ENCODE data around the gene ADIPOQ.
"Not testable (repeated sequence)": the region's sequence is repeated elsewhere in the genome, so short reads cannot be mapped to it uniquely, and the experiment has no call there.

ADIPOQ gene

DNA sequence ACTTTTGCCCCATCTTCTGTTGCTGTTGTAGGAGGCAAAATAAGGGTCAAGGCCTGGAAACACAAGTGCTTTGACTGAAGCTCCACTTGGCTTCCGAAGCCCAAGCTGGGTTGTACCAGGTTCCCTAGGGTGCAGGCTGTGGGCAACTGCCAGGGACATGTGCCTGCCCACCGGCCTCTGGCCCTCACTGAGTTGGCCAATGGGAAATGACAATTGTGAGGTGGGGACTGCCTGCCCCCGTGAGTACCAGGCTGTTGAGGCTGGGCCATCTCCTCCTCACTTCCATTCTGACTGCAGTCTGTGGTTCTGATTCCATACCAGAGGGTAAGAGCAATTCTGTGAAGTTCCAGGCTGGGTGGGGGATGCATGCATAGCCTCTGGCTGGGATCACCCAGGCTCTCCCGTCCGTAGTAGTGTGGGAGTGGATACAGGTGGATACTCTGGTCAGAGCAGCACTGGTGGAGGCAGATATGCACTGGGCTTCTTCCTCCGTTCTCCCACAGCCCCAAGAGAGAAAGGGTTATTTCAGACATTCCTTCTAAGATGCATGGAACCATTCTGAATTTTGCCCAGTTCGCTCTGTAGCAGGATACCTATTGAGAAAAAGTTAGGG lies at the start of gene ADIPOQ:
ADIPOQ (plus strand) TSS at position 285 of the 613 bp plus-strand sequence. CDS start 10,349 bp downstream, outside the sequence.
- Histone ChIP-seq H3K4me1 (no peaks in the 10 kb centered on the region), H3K27ac (no peak within 1 kb of the TSS), H3K27me3 (ENCODE audit: control insufficient read depth, insufficient read depth, low read length) (no peaks in the 10 kb centered on the region), H3K79me2 (no peaks in the 10 kb centered on the region), H3K9ac (no peak within 1 kb of the TSS), H2AFZ (no peak within 1 kb of the TSS), H3K4me2 (ENCODE audit: low read length) (no peak within 1 kb of the TSS), H3K4me3 (ENCODE audit: low read depth, low read length) (no peak within 1 kb of the TSS), H3K9me3 (ENCODE audit: control insufficient read depth, low read length) (no peaks in the 10 kb centered on the region), H3K36me3 (ENCODE audit: control insufficient read depth, insufficient read depth, low read length) (no peaks in the 10 kb centered on the region)
- TF ChIP-seq, protein P1, sequence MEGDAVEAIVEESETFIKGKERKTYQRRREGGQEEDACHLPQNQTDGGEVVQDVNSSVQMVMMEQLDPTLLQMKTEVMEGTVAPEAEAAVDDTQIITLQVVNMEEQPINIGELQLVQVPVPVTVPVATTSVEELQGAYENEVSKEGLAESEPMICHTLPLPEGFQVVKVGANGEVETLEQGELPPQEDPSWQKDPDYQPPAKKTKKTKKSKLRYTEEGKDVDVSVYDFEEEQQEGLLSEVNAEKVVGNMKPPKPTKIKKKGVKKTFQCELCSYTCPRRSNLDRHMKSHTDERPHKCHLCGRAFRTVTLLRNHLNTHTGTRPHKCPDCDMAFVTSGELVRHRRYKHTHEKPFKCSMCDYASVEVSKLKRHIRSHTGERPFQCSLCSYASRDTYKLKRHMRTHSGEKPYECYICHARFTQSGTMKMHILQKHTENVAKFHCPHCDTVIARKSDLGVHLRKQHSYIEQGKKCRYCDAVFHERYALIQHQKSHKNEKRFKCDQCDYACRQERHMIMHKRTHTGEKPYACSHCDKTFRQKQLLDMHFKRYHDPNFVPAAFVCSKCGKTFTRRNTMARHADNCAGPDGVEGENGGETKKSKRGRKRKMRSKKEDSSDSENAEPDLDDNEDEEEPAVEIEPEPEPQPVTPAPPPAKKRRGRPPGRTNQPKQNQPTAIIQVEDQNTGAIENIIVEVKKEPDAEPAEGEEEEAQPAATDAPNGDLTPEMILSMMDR (IDR thresholded peaks at IDR 0.05), result no peak

DNA sequence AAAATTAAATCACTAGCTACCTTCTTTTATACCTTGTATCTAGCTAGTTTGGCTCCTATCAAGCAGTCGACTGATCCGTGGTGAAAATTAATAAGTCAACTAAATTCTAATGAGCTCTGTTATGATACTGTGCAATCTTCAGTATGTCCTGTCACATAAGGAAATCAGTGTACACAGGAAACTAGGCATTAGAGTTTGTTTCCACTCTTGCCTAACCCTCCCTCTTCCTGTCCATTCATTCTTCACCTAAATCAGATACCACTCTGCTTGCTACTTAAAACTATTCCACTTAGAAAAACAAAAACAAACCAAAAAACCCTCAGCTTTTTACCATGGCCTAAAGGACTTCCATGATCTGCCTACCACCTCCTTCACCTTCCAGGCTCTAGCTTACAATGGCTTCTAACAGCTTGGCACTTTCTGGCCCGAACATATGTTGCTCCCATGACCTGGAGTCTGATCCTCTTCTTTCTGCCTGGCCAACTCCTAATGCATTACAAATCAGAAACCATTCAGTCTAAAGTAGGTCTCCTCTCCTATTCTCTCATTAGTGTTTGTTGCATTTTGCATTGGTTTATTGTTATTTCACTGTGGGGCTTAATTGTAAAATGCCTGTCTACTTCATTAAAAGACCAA lies 44.2 kb upstream of the ADIPOQ start:
- TF ChIP-seq, protein P1 (IDR thresholded peaks at IDR 0.05), result no peak
- Histone ChIP-seq H3K9ac (no peak overlapping the region), H3K27ac (no peak overlapping the region), H3K9me3 (ENCODE audit: control insufficient read depth, low read length) (no peaks in the 10 kb centered on the region), H2AFZ (no peak overlapping the region), H3K4me2 (ENCODE audit: low read length) (no peak overlapping the region), H3K36me3 (ENCODE audit: control insufficient read depth, insufficient read depth, low read length) (no peaks in the 10 kb centered on the region), H3K79me2 (no peaks in the 10 kb centered on the region), H3K27me3 (ENCODE audit: control insufficient read depth, insufficient read depth, low read length) (no peaks in the 10 kb centered on the region), H3K4me3 (ENCODE audit: low read depth, low read length) (no peak overlapping the region), H3K4me1 (no peaks in the 10 kb centered on the region)

DNA sequence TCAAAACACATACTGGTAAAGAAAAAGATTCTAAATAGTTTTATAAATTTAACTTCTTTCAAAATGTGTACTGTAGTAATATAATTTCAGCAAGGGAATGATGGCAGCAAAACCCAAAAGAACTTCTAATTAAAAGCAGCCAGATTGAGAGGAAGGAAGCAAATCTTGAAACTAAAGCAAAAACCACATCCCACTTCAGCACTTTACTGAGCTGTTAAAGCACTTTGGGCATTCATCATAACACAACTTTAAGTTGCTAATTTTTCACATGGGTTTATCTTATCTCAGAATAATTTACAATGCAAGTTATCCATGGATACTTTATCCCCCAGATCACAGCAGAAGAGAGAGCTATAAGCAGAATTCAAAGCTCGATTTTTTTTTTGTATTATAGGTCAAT lies 42.2 kb upstream of the ADIPOQ start:
- H3K9ac ChIP-seq, result no peak overlapping the region
- H3K4me1 ChIP-seq, result no peaks in the 10 kb centered on the region
- TF ChIP-seq, protein P1 (IDR thresholded peaks at IDR 0.05), result no peak
- H3K9me3 ChIP-seq (ENCODE audit: control insufficient read depth, low read length), result no peaks in the 10 kb centered on the region
- peaks cover under 1% of the 10 kb centered on the region for H3K79me2 ChIP-seq
- no peaks in the 10 kb centered on the region for H3K36me3 ChIP-seq (ENCODE audit: control insufficient read depth, insufficient read depth, low read length)
- H3K4me2 ChIP-seq (ENCODE audit: low read length), result no peak overlapping the region
- no peak overlapping the region for H3K27ac ChIP-seq
- no peaks in the 10 kb centered on the region for H3K27me3 ChIP-seq (ENCODE audit: control insufficient read depth, insufficient read depth, low read length)
- H3K4me3 ChIP-seq (ENCODE audit: low read depth, low read length), result no peak overlapping the region
- H2AFZ ChIP-seq, result no peak overlapping the region

GRCh38 chr3:186802701-186803100 lies 39.8 kb upstream of the ADIPOQ start:
- Histone ChIP-seq H3K27me3 (ENCODE audit: control insufficient read depth, insufficient read depth, low read length) (no peaks in the 10 kb centered on the region), H3K9me3 (ENCODE audit: control insufficient read depth, low read length) (no peaks in the 10 kb centered on the region), H3K27ac (no peak overlapping the region), H3K36me3 (ENCODE audit: control insufficient read depth, insufficient read depth, low read length) (no peaks in the 10 kb centered on the region), H3K79me2 (peaks cover 5% of the 10 kb centered on the region), H3K9ac (no peak overlapping the region), H3K4me3 (ENCODE audit: low read depth, low read length) (no peak overlapping the region), H3K4me2 (ENCODE audit: low read length) (no peak overlapping the region), H2AFZ (no peak overlapping the region), H3K4me1 (no peaks in the 10 kb centered on the region)
- TF ChIP-seq, protein P1 (IDR thresholded peaks at IDR 0.05), result no peak

DNA sequence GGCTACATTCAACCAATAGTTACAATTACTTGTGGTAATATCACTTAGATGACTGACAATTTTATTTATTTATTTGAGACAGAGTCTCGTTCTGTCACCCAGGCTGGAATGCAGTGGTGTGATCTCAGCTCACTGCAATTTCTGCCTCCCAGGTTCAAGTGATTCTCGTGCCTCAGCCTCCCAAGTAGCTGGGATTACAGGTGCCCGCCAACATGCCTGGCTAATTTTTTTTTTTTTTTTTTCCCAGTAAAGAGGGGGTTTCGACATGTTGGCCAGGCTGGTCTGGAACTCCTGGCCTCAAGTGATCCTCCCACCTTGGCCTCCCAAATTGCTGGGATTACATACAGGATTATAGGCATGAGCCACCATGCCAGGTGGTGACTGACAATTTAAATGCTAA lies 39.1 kb upstream of the ADIPOQ start:
- not testable (repeated sequence) for H3K27me3 ChIP-seq (ENCODE audit: control insufficient read depth, insufficient read depth, low read length); H2AFZ ChIP-seq; H3K9me3 ChIP-seq (ENCODE audit: control insufficient read depth, low read length); H3K4me3 ChIP-seq (ENCODE audit: low read depth, low read length); H3K36me3 ChIP-seq (ENCODE audit: control insufficient read depth, insufficient read depth, low read length); H3K4me1 ChIP-seq; H3K79me2 ChIP-seq; H3K4me2 ChIP-seq (ENCODE audit: low read length); H3K9ac ChIP-seq; H3K27ac ChIP-seq
